ENCODE data around the gene FGD6. TPM values are rescaled to one million over a fixed set of nuclear protein-coding genes. Genes with fewer than 3 reads are reported as not detected.

FGD6 gene
- total RNA-seq, 2 experiments from 2014 or later: 5.6 to 7.8 TPM

DNA sequence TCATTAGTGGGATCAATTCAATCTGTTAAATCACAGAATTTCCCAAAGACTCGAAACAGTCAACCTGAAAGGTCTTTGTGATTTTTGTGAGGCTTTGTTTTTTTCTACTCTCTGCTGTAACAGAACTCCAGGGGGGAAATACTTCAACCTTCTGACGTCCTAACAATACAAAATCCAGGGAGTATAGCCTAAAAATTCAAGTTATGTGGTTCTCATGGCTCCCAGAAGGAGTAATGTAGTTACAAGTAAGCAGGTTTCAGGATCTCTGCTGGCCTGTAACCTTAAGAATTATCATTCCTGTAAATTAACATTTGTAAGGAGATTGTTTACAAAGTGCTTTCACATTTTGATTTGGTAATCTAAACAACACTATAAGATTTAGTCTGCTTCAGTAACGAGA lies 40.3 kb upstream of the FGD6 start:
- H3K27ac ChIP-seq (ENCODE audit: low read depth, low read length, poor library complexity, severe bottlenecking): no peak overlapping the region
- H3K4me1 ChIP-seq (ENCODE audit: insufficient read depth, low read length, poor library complexity, severe bottlenecking): no peaks in the 10 kb centered on the region
- peaks cover 94% of the 10 kb centered on the region for H3K36me3 ChIP-seq (ENCODE audit: insufficient read depth, low read length)
- H2AFZ ChIP-seq (ENCODE audit: low read length): no peak overlapping the region
- no peak overlapping the region for H3K4me2 ChIP-seq (ENCODE audit: low read length)
- ChIA-PET CTCF (ENCODE audit: unreplicated experiment) (no interaction called here), POLR2A (interaction anchor here (0.9 kb wide), 1 partner anchor 10 kb away, joined by 4 read pairs; no protein-coding TSS in a partner anchor)
- H3K9me2 ChIP-seq (ENCODE audit: insufficient read depth, low read length): no peaks in the 10 kb centered on the region
- no TSS peak for BruUV-seq (replicated peaks)
- H3K79me2 ChIP-seq (ENCODE audit: insufficient read depth, low read depth, low read length): no peaks in the 10 kb centered on the region
- no peak overlapping the region for H3K4me3 ChIP-seq (ENCODE audit: low read depth, low read length, poor library complexity, severe bottlenecking)
- H4K20me1 ChIP-seq (ENCODE audit: insufficient read depth, low read length): no peaks in the 10 kb centered on the region
- no peak for TF ChIP-seq EZH2phosphoT487 (IDR thresholded peaks at IDR 0.05; ENCODE audit: borderline replicate concordance, low read depth, low read length)
- TF ChIP-seq CTCF (conservative IDR thresholded peaks at IDR 0.05; ENCODE audit: low read length): no peak
- intact Hi-C loops (cut with micrococcal nuclease; ENCODE audit: unreplicated experiment): no loop called here
- no peaks in the 10 kb centered on the region for H3K9me3 ChIP-seq (ENCODE audit: low read length)
- DNase-seq (ENCODE audit: low spot score): no peak

DNA sequence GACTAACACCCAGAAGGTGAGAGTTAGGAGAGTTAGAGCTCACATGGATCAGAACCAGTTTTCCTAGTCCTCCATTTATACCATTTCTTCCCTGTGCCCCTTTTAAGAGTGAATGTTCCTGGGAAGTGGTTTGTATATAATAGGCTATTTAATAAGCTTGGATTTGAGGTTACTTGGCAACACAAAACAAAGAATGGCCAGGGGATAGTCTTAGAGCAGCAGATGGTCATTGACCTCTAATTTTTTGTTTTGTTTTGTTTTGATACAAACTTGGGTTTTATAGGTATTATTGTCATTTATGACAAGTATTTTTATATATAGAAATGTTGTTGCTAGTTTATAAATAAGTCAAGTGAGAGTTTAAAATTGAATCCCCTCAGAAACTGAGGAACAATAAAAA lies 36.1 kb upstream of the FGD6 start:
- Histone ChIP-seq H3K4me1 (ENCODE audit: insufficient read depth, low read length, poor library complexity, severe bottlenecking) (no peaks in the 10 kb centered on the region), H3K79me2 (ENCODE audit: insufficient read depth, low read depth, low read length) (peaks cover 40% of the 10 kb centered on the region; the same call in 1 of the 2 replicates), H2AFZ (ENCODE audit: low read length) (no peak overlapping the region), H3K4me3 (ENCODE audit: low read depth, low read length, poor library complexity, severe bottlenecking) (no peak overlapping the region), H3K27ac (ENCODE audit: low read depth, low read length, poor library complexity, severe bottlenecking) (no peak overlapping the region), H3K9me2 (ENCODE audit: insufficient read depth, low read length) (no peaks in the 10 kb centered on the region), H3K9me3 (ENCODE audit: low read length) (no peaks in the 10 kb centered on the region), H4K20me1 (ENCODE audit: insufficient read depth, low read length) (no peaks in the 10 kb centered on the region), H3K36me3 (ENCODE audit: insufficient read depth, low read length) (peaks cover 69% of the 10 kb centered on the region), H3K4me2 (ENCODE audit: low read length) (no peak overlapping the region)
- CTCF ChIA-PET (ENCODE audit: unreplicated experiment): no interaction called here
- BruUV-seq (replicated peaks): no TSS peak
- TF ChIP-seq EZH2phosphoT487 (IDR thresholded peaks at IDR 0.05; ENCODE audit: borderline replicate concordance, low read depth, low read length) (no peak), CTCF (conservative IDR thresholded peaks at IDR 0.05; ENCODE audit: low read length) (no peak)
- POLR2A ChIA-PET: interaction anchor here (0.5 to 1.7 kb wide), 4 partner anchors 9 to 54 kb away, joined by 3 to 4 read pairs (median 4); no protein-coding TSS in a partner anchor
- DNase-seq (ENCODE audit: low spot score): no peak
- intact Hi-C loops (cut with micrococcal nuclease; ENCODE audit: unreplicated experiment): no loop called here

DNA sequence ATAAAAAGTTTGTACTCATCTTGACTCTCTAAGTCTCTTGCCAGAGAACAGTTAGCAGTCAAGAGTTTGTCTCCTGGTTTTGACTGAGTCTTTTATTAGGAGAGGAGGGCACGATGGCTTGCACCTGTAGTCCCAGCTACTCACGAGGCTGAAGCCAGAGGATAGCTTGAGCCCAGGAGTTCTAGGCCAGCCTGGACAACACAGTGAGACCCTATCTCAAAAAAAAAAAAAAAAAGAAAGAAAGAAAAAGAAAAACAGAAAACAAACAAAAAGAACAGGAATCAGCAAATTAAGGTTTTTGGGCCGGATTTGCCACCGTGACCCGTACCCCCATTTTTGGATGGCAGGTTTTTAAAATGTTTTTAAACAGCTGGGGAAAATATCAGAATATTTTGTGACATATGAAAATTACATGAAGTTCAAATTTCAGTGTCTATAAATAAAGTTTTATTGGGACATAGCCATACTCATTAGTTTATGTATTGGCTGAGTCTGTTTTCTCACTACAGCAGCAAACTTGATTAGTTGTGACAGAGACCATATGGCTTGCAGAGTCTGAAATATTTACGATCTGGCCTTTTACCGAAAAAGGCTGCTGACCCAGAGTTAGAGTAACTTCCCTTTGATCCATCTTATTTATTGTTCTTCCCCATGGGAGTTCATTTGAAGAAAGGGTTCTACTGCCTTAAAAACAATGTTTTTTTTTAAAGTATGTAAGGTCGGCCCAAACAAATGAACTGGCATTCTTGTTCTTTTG lies 31.5 kb upstream of the FGD6 start:
- no peak overlapping the region for H3K27ac ChIP-seq (ENCODE audit: low read depth, low read length, poor library complexity, severe bottlenecking)

More for the DNA sequence above, 31.5 kb upstream of the FGD6 start:
- Histone ChIP-seq H3K4me2 (ENCODE audit: low read length) (no peak overlapping the region), H3K9me3 (ENCODE audit: low read length) (no peaks in the 10 kb centered on the region), H3K4me3 (ENCODE audit: low read depth, low read length, poor library complexity, severe bottlenecking) (no peak overlapping the region), H4K20me1 (ENCODE audit: insufficient read depth, low read length) (no peaks in the 10 kb centered on the region), H3K36me3 (ENCODE audit: insufficient read depth, low read length) (peaks cover 44% of the 10 kb centered on the region), H3K9me2 (ENCODE audit: insufficient read depth, low read length) (no peaks in the 10 kb centered on the region), H2AFZ (ENCODE audit: low read length) (no peak overlapping the region), H3K79me2 (ENCODE audit: insufficient read depth, low read depth, low read length) (peaks cover 78% of the 10 kb centered on the region; the same call in 1 of the 2 replicates), H3K4me1 (ENCODE audit: insufficient read depth, low read length, poor library complexity, severe bottlenecking) (peaks cover 8% of the 10 kb centered on the region)
- TF ChIP-seq CTCF (conservative IDR thresholded peaks at IDR 0.05; ENCODE audit: low read length): no peak
- intact Hi-C loops (cut with micrococcal nuclease; ENCODE audit: unreplicated experiment): no loop called here
- BruUV-seq (replicated peaks): no TSS peak
- DNase-seq (ENCODE audit: low spot score): no peak
- ChIA-PET POLR2A (interaction anchor here (0.5 to 0.7 kb wide), 4 partner anchors 11 to 722 kb away, joined by 3 to 4 read pairs (median 4); no protein-coding TSS in a partner anchor), CTCF (ENCODE audit: unreplicated experiment) (no interaction called here)
